ENCODE measurements around the gene HCST.
"Not testable (repeated sequence)": the region's sequence is repeated elsewhere in the genome, so short reads cannot be mapped to it uniquely, and the experiment has no call there.

Gene HCST

DNA sequence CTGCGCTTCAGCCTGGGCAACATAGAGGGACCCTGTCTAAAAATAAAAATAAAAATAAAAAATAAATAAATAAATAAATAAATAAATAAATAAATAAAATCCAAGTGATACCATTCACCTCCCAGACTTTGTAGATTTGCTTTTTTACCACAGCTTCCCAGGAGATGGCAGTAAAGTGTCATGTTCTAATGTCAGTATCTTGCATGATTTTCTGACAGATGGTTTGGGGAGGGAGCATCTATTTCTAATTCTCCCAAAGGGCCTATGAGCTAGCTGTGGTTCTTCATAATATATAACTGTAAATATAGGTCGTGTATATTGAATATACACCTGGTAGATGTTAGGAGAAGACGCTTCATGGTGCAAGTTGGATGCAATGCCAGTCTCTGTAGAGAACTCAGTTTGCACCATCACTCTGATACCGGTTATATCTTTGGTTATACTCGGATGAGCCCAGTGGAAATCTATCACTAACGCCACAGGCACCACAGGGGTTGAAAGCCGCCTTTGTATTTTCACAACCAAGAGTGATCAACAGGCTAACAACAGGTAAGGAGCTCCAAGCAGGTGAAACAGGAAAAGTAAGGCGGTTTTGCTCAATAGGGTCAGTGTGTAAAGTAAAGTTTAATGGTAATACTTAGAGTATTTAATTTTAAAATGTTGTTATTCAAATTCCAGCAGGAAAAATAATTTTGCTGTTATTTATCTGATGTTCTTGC, 20.1 kb upstream of the HCST start:
- no peak for DNase-seq

DNA sequence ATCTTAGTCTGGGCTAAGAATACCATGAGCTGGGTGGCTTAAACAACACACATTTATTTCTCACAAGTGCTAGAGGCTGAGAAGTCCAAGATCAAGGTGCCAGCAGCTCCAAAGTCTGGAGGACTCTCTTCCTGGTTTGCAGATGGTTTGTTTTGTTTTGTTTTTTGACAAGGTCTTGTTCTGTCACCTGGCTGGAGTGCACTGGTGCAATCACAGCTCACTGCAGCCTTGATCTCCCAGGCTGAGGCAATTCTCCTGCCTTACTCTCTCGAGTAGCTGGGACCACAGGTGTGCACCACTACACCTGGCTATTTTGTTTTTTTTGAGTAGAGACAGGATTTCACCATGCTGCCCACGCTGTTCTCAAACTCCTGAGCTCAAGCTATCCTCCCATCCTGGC, 18.4 kb upstream of the HCST start:
- DNase-seq: no peak

DNA sequence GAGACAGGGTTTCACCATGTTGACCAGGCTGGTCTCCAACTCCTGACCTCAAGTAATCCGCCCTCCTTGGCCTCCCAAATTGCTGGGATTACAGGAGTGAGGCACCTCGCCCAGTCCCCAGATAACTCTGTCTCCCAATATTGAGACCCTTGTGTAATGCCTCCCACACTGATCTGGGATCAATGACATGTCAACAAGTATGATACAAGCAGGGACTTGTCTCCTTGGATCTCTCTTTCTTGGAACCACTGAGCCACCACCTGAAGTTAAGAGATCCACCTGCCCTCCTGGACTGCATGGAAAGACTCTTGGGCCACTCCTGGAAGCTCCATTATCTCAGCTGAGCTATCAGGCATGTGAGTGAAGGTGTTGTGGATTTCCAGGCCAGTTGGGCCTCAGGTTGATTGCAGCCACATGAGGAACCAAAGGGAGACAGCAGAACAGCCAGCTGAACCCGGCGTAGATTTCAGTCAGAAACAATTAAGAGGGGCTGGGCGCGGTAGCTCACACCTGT, 17.0 kb upstream of the HCST start:
- DNase-seq: no peak

DNA sequence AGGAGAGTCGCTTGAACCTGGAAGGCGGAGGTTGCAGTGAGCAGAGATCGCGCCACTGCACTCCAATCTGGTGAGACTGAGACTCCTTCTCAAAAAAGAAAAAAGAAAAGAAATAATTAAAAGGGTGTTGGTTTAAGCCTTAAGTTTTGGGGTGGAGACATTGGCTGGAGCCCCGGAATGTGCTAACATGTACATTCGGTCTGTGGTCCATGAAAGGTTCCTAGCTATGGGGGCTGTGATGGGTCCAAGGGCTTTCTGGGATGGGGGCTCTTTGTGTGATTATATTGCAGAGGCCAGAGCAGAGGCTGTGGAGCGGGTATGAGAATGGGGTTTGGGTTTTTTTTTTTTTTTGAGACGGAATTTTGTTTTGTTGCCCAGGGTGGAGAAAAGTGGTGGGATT, 16.4 kb upstream of the HCST start:
- no peak for DNase-seq

GRCh38 chr19:35887197-35887596, 15.1 kb upstream of the HCST start:
- no peak for DNase-seq

- DNase-seq: no peak
Observed at GRCh38 chr19:35888398-35888797, 13.9 kb upstream of the HCST start.

- no peak for DNase-seq
Observed at GRCh38 chr19:35889370-35890112, 12.8 kb upstream of the HCST start.

DNA sequence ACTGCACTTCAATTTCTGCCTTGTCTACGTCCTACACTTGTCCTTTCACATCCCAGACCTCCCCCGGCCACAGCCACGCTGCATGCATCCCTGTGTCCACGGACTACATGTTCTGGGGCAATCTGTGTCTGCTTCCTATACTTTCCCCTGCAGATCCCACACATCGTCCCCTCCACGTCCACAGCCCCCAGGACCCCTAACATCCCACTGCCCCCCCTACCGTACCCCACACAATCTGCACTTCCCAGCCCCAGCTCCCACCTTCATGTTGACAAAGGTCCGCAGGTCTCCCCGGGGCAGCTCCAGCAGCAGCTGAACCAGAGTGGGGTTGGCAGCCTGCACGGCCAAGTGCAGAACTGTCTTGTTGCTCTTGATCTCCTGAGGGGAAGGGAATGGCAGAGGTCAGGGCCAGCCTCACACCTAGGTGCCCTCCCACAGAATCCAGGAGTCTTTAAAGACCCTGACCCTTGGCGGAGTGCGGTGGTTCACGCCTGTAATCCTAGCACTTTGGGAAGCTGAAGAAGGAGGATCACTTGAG, 12.1 kb upstream of the HCST start:
- DNase-seq: no peak

GRCh38 chr19:35891819-35892218, 10.5 kb upstream of the HCST start:
- DNase-seq: not testable (repeated sequence)

DNA sequence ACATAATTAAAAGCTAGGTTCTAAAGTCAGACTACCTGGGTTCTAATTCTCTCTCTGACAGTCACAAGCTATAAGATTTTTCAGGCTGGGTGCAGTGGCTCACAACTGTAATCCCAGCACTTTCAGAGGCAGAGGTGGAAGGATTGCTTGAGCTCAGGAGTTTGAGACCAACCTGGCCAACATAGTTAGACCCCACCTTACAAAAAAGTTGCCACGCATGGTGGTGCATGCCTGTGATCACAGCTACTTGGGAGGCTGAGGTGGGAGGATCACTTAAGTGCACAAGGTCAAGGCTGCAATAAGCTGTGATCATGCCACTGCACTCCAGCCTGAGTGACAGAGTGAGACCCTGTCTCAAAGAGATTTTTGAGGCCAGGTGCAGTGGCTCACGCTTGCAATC, 8.0 kb upstream of the HCST start:
- DNase-seq: no peak

DNA sequence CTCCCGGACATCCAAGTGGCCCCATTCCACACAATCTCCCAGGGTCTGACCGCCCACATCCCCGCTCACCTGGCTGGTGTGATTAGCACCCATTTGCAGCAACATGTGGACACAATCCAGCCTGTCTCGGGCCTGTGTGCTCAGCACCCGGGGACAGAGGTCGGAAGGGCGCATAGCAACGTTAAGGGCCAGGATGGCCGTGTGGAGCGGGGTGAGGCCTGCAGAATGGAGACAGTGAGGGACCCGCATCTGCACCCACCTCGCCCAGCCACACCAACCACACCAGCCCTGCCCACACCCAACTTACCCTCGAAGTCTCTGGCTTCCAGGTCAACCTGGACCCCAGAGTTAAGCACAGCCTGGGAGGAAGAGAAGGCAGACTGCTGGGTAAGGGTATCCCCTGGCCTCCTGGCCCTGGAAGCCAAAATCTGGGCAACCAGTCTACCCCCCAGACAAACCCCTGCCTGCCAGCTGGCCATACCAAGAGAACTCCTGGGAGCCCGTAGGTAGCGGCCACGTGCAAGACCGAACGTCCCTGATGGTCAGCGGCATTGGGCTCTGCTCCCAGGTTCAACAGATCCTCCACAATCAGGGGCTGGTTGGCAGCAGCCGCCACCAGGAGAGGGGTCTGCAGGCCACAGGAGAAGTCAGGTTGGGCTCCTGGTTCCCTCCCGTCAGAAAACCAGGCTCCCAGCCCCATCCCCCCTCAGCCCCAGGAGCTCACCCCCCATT, 6.3 kb upstream of the HCST start:
- DNase-seq: no peak

- DNase-seq: no peak
Observed at GRCh38 chr19:35896643-35897040, 5.7 kb upstream of the HCST start.

DNA sequence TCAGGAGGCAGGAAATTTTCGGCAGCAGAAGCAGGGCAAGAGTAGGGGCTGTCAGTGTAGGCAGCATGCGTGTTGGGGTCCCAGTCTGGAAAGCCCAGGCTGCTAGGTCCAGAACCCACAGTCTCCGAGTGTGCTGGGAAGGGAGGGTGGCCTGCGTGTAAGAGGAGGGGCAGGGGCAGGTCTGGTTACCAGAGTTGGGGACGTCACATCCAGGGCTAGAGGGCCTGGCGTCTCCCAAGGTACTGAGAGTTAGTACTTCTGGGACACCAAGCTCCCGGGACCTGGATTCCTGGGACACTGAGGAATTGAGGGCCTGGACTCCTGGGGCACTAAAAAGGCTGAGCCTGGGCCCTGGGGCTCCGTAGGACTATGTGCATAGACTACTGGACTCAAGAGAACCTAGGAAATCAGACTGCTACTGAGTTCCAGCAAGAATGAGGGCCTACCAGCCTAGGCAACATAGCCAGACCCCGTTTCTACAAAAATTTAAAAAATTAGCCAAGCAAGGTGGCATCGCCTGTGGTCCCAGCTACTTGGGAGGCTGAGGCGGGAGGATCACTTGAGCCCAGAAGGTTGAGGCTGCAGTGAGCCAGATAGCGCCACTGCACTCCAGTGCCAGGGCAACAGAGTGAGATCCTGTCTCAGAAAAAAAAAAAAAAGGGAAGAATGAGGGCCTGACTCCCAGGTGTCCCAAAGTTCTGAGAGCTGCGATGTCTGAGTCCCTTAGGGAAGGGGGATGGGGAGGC, 4.5 kb upstream of the HCST start:
- no peak for DNase-seq

GRCh38 chr19:35898499-35898809, 3.9 kb upstream of the HCST start:
- DNase-seq: no peak

DNA sequence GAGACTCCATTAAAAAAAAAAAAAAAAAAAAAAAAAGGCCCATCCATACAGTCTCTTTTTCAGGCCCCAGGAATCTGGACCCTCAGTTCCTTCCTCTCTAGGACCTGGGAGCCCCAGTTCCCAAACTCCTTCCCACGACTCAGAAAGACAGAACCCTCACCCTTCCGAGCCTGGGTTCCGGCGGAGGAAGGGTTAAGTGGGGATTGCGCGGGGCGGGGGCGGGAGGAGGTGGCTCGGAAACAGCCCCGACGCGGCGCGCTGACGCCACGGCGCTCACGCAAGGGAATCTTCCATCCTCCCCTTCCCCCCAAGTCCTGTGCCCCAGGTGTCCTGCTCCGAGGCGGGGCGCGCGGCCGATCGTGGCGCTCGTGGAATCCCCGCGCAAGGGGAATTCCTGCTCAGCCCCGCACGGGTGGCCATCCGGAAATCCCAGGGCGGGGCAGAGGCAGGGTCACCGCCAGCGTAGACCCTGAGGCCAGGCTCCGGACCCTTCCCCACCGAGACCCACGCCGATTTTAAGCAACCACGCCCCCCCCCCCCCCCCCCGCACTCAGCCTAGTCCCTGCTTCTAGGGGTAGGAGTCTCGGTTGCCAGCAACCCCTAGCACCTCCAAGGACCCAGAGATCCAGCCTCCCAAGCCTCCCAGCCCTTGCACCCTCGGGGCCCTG, 2.6 kb upstream of the HCST start:
- peak; percentile 87 for DNase-seq

GRCh38 chr19:35901055-35901644, 1.2 kb upstream of the HCST start:
- no peak for DNase-seq

GRCh38 chr19:35902870-35903475, 644 bp downstream of the HCST start:
- no peak for DNase-seq

DNA sequence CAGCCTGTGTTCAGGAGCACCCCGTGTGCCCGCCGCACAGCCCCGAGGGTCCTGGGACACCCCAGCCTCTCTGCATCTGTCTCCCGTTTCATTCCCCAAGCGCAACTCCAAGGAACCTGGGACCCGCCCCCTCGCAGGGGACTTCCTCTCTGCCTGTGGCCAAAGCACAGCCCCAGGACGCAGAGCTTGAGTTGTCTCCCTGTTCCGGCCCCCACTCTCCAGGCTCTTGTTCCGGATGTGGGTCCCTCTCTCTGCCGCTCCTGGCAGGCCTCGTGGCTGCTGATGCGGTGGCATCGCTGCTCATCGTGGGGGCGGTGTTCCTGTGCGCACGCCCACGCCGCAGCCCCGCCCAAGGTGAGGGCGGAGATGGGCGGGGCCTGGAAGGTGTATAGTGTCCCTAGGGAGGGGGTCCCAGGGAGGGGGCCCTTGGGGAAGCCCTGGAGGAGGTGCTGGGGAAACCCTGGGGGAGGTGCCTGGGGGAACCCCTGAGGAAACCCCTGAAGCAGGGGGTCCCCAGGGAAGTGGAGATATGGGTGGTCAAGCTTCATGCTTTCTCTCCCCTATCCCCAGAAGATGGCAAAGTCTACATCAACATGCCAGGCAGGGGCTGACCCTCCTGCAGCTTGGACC, 1.3 kb downstream of the HCST start:
- peak; percentile 87 for DNase-seq

GRCh38 chr19:35904311-35905068, 2.2 kb downstream of the HCST start:
- DNase-seq: no peak

DNA sequence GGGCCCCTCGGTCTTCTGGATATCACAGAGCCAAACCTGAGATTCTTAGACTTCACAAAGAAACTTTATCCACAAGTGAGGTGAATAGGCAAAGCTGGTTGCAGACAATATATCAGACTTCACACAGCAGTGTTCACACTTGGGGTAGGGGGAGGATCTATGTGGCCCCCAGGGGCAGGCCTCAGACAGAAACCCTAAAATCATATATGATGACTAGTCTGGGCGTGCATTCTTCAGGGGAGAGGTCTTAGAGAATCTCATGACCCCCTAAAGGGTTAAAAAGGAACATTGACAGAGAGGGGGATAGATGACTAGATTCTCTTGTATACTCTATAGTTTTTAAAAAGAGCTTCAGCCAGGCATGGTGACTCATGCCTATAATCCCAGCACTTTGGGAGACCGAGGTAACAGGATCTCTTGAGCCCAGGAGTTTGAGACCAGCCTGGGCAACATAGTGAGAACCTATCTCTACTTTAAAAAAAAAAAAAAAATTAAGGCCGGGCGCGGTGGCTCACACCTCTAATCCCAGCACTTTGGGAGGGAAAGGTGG, 2.9 kb downstream of the HCST start:
- DNase-seq: no peak
